GM10248 (cell line): ENCODE results near the gene PNLIPRP3.

Source experiments
- CTCF ChIA-PET: fragments of 300-600 bp; sonication (Branson Sonifier 250); formaldehyde crosslinking; extraction: SDS; loops from one replicate; lab custom pipeline; 2021; ENCODE audit warnings: antibody characterized with exemption; lab: Yijun Ruan, JAX
- POLR2A ChIA-PET: fragments of 350-650 bp; sonication (Branson Sonifier 250); formaldehyde crosslinking; extraction: SDS; loops from one replicate; lab custom pipeline; 2020; ENCODE audit warnings: antibody characterized with exemption; lab: Yijun Ruan, JAX
- DNase-seq: peaks from one replicate; pipeline ENCODE4 v3.0.0; 2012; ENCODE audit errors: extremely low spot score
- CTCF ChIP-seq: IDR thresholded peaks from 2 replicates; pipeline ENCODE4 v1.5.1; 2012; ENCODE audit warnings: mild to moderate bottlenecking, low read depth; ENCODE audit errors: extremely low read depth, missing control alignments, control extremely low read depth

Gene PNLIPRP3

GRCh38 chr10:116461680-116462079 is 34.0 kb downstream of the PNLIPRP3 start:
- no peak for DNase-seq
- ChIA-PET POLR2A (no interaction called here), CTCF (no interaction called here)
- TF ChIP-seq CTCF, result no peak

- no peak for DNase-seq
- ChIA-PET POLR2A (no interaction called here), CTCF (no interaction called here)
- no peak for TF ChIP-seq CTCF
These were observed 36.6 kb downstream of the PNLIPRP3 start for GRCh38 chr10:116464257-116464656.

- ChIA-PET POLR2A (no interaction called here), CTCF (no interaction called here)
- no peak for TF ChIP-seq CTCF
- DNase-seq, result no peak
These were observed 37.9 kb downstream of the PNLIPRP3 start for GRCh38 chr10:116465546-116465945.

- CTCF ChIA-PET, result interaction anchor here (0.9 to 1.4 kb wide), 3 partner anchors 9 to 24 kb away, joined by 3 to 7 read pairs (median 5); no protein-coding TSS in a partner anchor
- no peak for DNase-seq
- POLR2A ChIA-PET, result no interaction called here
These were observed 39.2 kb downstream of the PNLIPRP3 start for GRCh38 chr10:116466715-116467422.

GRCh38 chr10:116469437-116469836 is 41.8 kb downstream of the PNLIPRP3 start:
- CTCF ChIA-PET, result interaction anchor here (1.0 kb wide), 1 partner anchor 19 kb away, joined by 3 read pairs; no protein-coding TSS in a partner anchor
- POLR2A ChIA-PET, result no interaction called here

More at GRCh38 chr10:116466715-116467422, 39.2 kb downstream of the PNLIPRP3 start:
- no peak for TF ChIP-seq CTCF

GRCh38 chr10:116470071-116470470 is 42.4 kb downstream of the PNLIPRP3 start:
- CTCF ChIA-PET, result interaction anchor here (1.0 kb wide), 1 partner anchor 19 kb away, joined by 3 read pairs; no protein-coding TSS in a partner anchor
- no peak for TF ChIP-seq CTCF
- DNase-seq, result no peak
- POLR2A ChIA-PET, result no interaction called here

More at GRCh38 chr10:116469437-116469836, 41.8 kb downstream of the PNLIPRP3 start:
- DNase-seq, result no peak
- TF ChIP-seq CTCF, result no peak
